ENCODE measurements around the gene CYTH1. TPM values are rescaled to one million over a fixed set of nuclear protein-coding genes. Genes with fewer than 3 reads are reported as not detected.

The CYTH1 gene
- total and polyA plus RNA-seq, 10 of the 15 experiments (the other 5 are each of a cell fraction or from before 2014, with no cell fraction given) = 6.6 to 188 (median 145) TPM

GRCh38 chr17:78759969-78760352 is 22.1 kb downstream of the CYTH1 start:
- ChIA-PET RAD21 (ENCODE audit: unreplicated experiment) (interaction anchor here (0.7 to 2.8 kb wide), 13 partner anchors 9 to 1302 kb away, joined by 3 to 19 read pairs (median 4); no protein-coding TSS in a partner anchor), CTCF (interaction anchor here (0.7 to 2.0 kb wide), 9 partner anchors 8 to 51 kb away, joined by 3 to 12 read pairs (median 4); no protein-coding TSS in a partner anchor), SMC1A (ENCODE audit: uncharacterized antibody, unreplicated experiment) (interaction anchor here (0.7 to 4.5 kb wide), 12 partner anchors 9 to 93 kb away, joined by 3 to 52 read pairs (median 4); no protein-coding TSS in a partner anchor), POLR2A (interaction anchor here (0.5 to 1.3 kb wide), 11 partner anchors 8 to 1389 kb away, joined by 3 to 8 read pairs (median 4); no protein-coding TSS in a partner anchor)
- H3K4me2 ChIP-seq (ENCODE audit: control insufficient read depth, insufficient read depth) = peak overlapping the region; percentile 95
- in situ Hi-C loops (cut with MboI) (no loop called here), intact Hi-C loops (cut with micrococcal nuclease; ENCODE audit: unreplicated experiment) (no loop called here)
- no peak overlapping the region for H2AFZ ChIP-seq (ENCODE audit: control insufficient read depth, low read depth, low read length)
- ATAC-seq (peak; percentile 15), DNase-seq (ENCODE audit: low read depth, low spot score) (no peak), FAIRE-seq (no peak)
- no peaks in the 10 kb centered on the region for H3K27me3 ChIP-seq (replicated peaks in 1 of 2; ENCODE audit: control insufficient read depth in 2 of 2, insufficient read depth in 2 of 2, low read length in 1 of 2)
- peak overlapping the region; percentile 43; the same call in 1 of the 2 replicates for H3K4me3 ChIP-seq
- H3K36me3 ChIP-seq (ENCODE audit: control insufficient read depth in 2 of 2, insufficient read depth in 2 of 2, low read length in 1 of 2) = peaks cover 3 to 4% of the 10 kb centered on the region in 2 experiments; a peak in 2 of 4 replicates
- 3% methylated on average over 5 of the region's 5 CpGs for WGBS (ENCODE audit: insufficient coverage, insufficient replicate concordance, low lambda C conversion rate, missing lambda C conversion rate)
- H4K20me1 ChIP-seq (ENCODE audit: control insufficient read depth, insufficient read depth) = peaks cover 5% of the 10 kb centered on the region; the same call in 1 of the 2 replicates
- no peaks in the 10 kb centered on the region; the same call in 2 of the 3 replicates for H3K9me3 ChIP-seq (replicated peaks; ENCODE audit: control insufficient read depth, insufficient read depth, low read length)
- peaks cover 94% of the 10 kb centered on the region for H3K79me2 ChIP-seq (ENCODE audit: control insufficient read depth, insufficient read depth, low read length)
- peak overlapping the region; percentile 70 for H3K27ac ChIP-seq (ENCODE audit: control insufficient read depth, insufficient read depth)
- no TSS peak for BruUV-seq (replicated peaks)
- peaks cover 45% of the 10 kb centered on the region for H3K4me1 ChIP-seq (ENCODE audit: control insufficient read depth, insufficient read depth, low read length)
- H3K9ac ChIP-seq (ENCODE audit: control insufficient read depth, insufficient read depth, low read length) = peak overlapping the region; percentile 42; the same call in 1 of the 2 replicates
- TF ChIP-seq MLLT1 (IDR thresholded peaks at IDR 0.05) = no peak
- TF ChIP-seq ELK1 (IDR thresholded peaks at IDR 0.05; ENCODE audit: low read depth, low read length) = no peak
- no peak for TF ChIP-seq CREM (IDR thresholded peaks at IDR 0.05; ENCODE audit: low read depth)
- no peak for TF ChIP-seq HDGF (IDR thresholded peaks at IDR 0.05)
- no peak for TF ChIP-seq KLF5 (IDR thresholded peaks at IDR 0.05; ENCODE audit: partially characterized antibody)
- no peak for TF ChIP-seq HSF1 (IDR thresholded peaks at IDR 0.05; ENCODE audit: low read depth, low read length)
- no peak for TF ChIP-seq SMAD1 (IDR thresholded peaks at IDR 0.05; ENCODE audit: low read depth, partially characterized antibody)
- TF ChIP-seq BCL11A (IDR thresholded peaks at IDR 0.05; ENCODE audit: low read depth, low read length) = no peak
- no peak for TF ChIP-seq ZBED1 (IDR thresholded peaks at IDR 0.05; ENCODE audit: borderline replicate concordance)
- TF ChIP-seq FOXK2 (IDR thresholded peaks at IDR 0.05) = no peak
- no peak for TF ChIP-seq RELB (IDR thresholded peaks at IDR 0.05; ENCODE audit: low read depth)
- no peak for TF ChIP-seq CEBPZ (IDR thresholded peaks at IDR 0.05; ENCODE audit: low read depth, low read length)
- no peak for TF ChIP-seq SP1 (IDR thresholded peaks at IDR 0.05; ENCODE audit: low read depth, low read length)
- 0 out of 2 replicates have a peak, but pooled peaks have one; percentile 3 for TF ChIP-seq DPF2 (IDR thresholded peaks at IDR 0.05)
- TF ChIP-seq BRCA1 (IDR thresholded peaks at IDR 0.05; ENCODE audit: low read depth, low read length) = no peak
- TF ChIP-seq RBBP5 (conservative IDR thresholded peaks at IDR 0.05) = no peak
- no peak for TF ChIP-seq NR2F1 (conservative IDR thresholded peaks at IDR 0.05)

Data from GM12878 (cell line).